ENCODE measurements around the gene AP1S3.
"Not testable (repeated sequence)": the region's sequence is repeated elsewhere in the genome, so short reads cannot be mapped to it uniquely, and the experiment has no call there.

DNA sequence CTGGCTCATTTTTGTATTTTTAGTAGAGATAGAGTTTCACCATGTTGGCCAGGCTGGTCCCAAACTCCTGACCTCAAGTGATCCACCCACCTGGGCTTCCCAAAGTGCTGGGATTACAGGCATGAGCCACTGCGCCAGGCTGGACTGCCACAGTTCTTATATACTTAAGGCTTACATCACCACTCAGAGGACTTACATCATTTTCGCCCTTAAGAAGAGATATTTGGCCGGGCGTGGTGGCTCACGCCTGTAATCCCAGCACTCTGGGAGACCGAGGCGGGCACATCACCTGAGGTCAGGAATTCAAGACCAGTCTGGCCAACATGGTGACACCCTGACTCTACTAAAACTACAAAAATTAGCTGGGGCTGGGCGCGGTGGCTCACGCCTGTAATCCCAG lies 49.3 kb downstream of the AP1S3 start:
- not testable (repeated sequence) for TF ChIP-seq POLR2A (IDR thresholded peaks at IDR 0.05; ENCODE audit: low read depth, low read length); TAF1 (IDR thresholded peaks at IDR 0.05; ENCODE audit: low read depth, low read length); POLR2AphosphoS5 (IDR thresholded peaks at IDR 0.05; ENCODE audit: low read depth, low read length); SPI1 (IDR thresholded peaks at IDR 0.05; ENCODE audit: low read depth, low read length); PAX5 (IDR thresholded peaks at IDR 0.05; ENCODE audit: insufficient read depth, low read length, severe bottlenecking); POU2F2 (IDR thresholded peaks at IDR 0.05; ENCODE audit: low read depth, low read length)

Data from GM12891 (cell line).